Endothelial cell of umbilical vein (primary cell): Measurements from ENCODE around the gene ARNT2. TPM values are rescaled to one million over a fixed set of nuclear protein-coding genes. Genes with fewer than 3 reads are reported as not detected.

ENCODE experiments used
- BruUV-seq: library from RNA; stranded (reverse); fragments of 400-500 nt; replicated peaks from 2 replicates; lab custom pipeline; 2021; lab: Mats Ljungman, UMichigan
- CTCF ChIA-PET: fragments of 300-600, 350-600 bp; sonication (Branson Sonifier 250); formaldehyde crosslinking; loops from one replicate; lab custom pipeline; 2021; ENCODE audit warnings: antibody characterized with exemption, inconsistent platforms; lab: Charles Lee
- POLR2A ChIA-PET: fragments of 300-600, 350-600 bp; sonication (Branson Sonifier 250); formaldehyde crosslinking; loops from one replicate; lab custom pipeline; 2021; ENCODE audit warnings: antibody characterized with exemption, inconsistent platforms; lab: Charles Lee
- DNase-seq: peaks from one replicate; pipeline ENCODE4 v3.0.0-alpha.2; 2011; ENCODE audit warnings: low read depth, low spot score
- FAIRE-seq: peaks from 2 replicates; lab custom pipeline; 2011; peaks lifted over from hg19 to GRCh38; lab: Jason Lieb, UNC
- H2AFZ ChIP-seq: 2 replicates; pipeline ENCODE4 v1.6.0; 2012; ENCODE audit warnings: low read depth, low read length, control low read depth, inconsistent platforms
- H3K27ac ChIP-seq: 2 replicates; pipeline ENCODE4 v1.5.1; 2011; ENCODE audit warnings: low read depth, mild to moderate bottlenecking, control low read depth, low read length, moderate library complexity; ENCODE audit not compliant: insufficient read depth
- H3K27me3 ChIP-seq, 2 experiments: 2 replicates each; pipeline versions ENCODE4 v1.6.0 to v1.6.1; 2011; ENCODE audit warnings: low read length in 2 of 2, mixed read lengths in 1 of 2; ENCODE audit not compliant: control insufficient read depth in 2 of 2, insufficient read depth in 2 of 2
- H3K36me3 ChIP-seq, 2 experiments: 2 replicates in 1 of 2; 3 replicates in 1 of 2; pipeline ENCODE4 v1.5.1; 2011; ENCODE audit warnings: low read length in 2 of 2, mild to moderate bottlenecking in 1 of 2, moderate library complexity in 1 of 2; ENCODE audit not compliant: control insufficient read depth in 2 of 2, insufficient read depth in 2 of 2; ENCODE audit errors: extremely low read depth in 1 of 2
- H3K4me1 ChIP-seq: 3 replicates; pipeline ENCODE4 v1.5.1; 2011; ENCODE audit warnings: mild to moderate bottlenecking, low read length; ENCODE audit not compliant: control insufficient read depth, insufficient read depth; ENCODE audit errors: extremely low read depth
- H3K4me2 ChIP-seq: 2 replicates; pipeline ENCODE4 v1.6.1; 2011; ENCODE audit warnings: low read length, control low read depth, mixed read lengths; ENCODE audit not compliant: insufficient read depth
- H3K4me3 ChIP-seq, 3 experiments: fragments of 200-600 bp in 1 of 3; sonication (generic), shearing (Covaris generic) in 1 of 3; replicated peaks in 1 of 3; 2 replicates each; pipeline ENCODE4 v1.5.1; 2011 to 2016; ENCODE audit warnings: control low read depth in 3 of 3, low read length in 3 of 3, mild to moderate bottlenecking in 2 of 3, inconsistent platforms in 1 of 3, low read depth in 1 of 3, moderate library complexity in 1 of 3; ENCODE audit not compliant: insufficient read depth in 1 of 3
- H3K79me2 ChIP-seq: 2 replicates; pipeline ENCODE4 v1.6.0; 2012; ENCODE audit warnings: low read length, inconsistent platforms; ENCODE audit not compliant: control insufficient read depth, insufficient read depth
- H3K9ac ChIP-seq: replicated peaks from 2 replicates; pipeline ENCODE3; 2011; ENCODE audit warnings: low read length, control low read depth; ENCODE audit not compliant: insufficient read depth; ENCODE audit errors: extremely low read depth
- H3K9me1 ChIP-seq: replicated peaks from 3 replicates; pipeline ENCODE4 v1.6.0; 2011; ENCODE audit warnings: mild to moderate bottlenecking, low read length; ENCODE audit not compliant: control insufficient read depth, insufficient read depth; ENCODE audit errors: extremely low read depth
- H3K9me3 ChIP-seq: replicated peaks from 2 replicates; pipeline ENCODE4 v1.5.1; 2012; ENCODE audit warnings: low read length, inconsistent platforms; ENCODE audit not compliant: control insufficient read depth, insufficient read depth
- H4K20me1 ChIP-seq: replicated peaks from 2 replicates; pipeline ENCODE3; 2011; ENCODE audit warnings: mild to moderate bottlenecking, low read length; ENCODE audit not compliant: control insufficient read depth, insufficient read depth; ENCODE audit errors: extremely low read depth
- CTCF ChIP-seq, 2 donors: IDR thresholded peaks; 1 replicate in 1 of 2; 2 replicates in 1 of 2; pipeline ENCODE4 v1.5.1; 2011; ENCODE audit warnings: low read length in 2 of 2, mild to moderate bottlenecking in 2 of 2, moderate library complexity in 2 of 2, control low read depth in 1 of 2, inconsistent platforms in 1 of 2, low read depth in 1 of 2; ENCODE audit not compliant: insufficient read depth in 1 of 2; ENCODE audit errors: extremely low read depth in 1 of 2
- EZH2 ChIP-seq: IDR thresholded peaks from 2 replicates; pipeline ENCODE4 v1.6.1; 2012; ENCODE audit warnings: borderline replicate concordance, low read depth, mild to moderate bottlenecking, moderate library complexity, low read length, inconsistent platforms; ENCODE audit not compliant: severe bottlenecking
- FOS ChIP-seq: IDR thresholded peaks from 2 replicates; pipeline ENCODE4 v1.6.1; 2011; ENCODE audit warnings: mild to moderate bottlenecking, low read length, moderate library complexity, borderline replicate concordance; ENCODE audit not compliant: insufficient read depth
- GATA2 ChIP-seq: IDR thresholded peaks from 2 replicates; pipeline ENCODE4 v1.7.0; 2011; ENCODE audit warnings: low read depth, mild to moderate bottlenecking, moderate library complexity, mixed read lengths, low read length; ENCODE audit not compliant: insufficient read length, insufficient read depth
- JUN ChIP-seq: IDR thresholded peaks from 2 replicates; pipeline ENCODE4 v1.6.1; 2011; ENCODE audit warnings: borderline replicate concordance, low read depth; ENCODE audit not compliant: insufficient read length, insufficient read depth
- MAX ChIP-seq: IDR thresholded peaks from 2 replicates; pipeline ENCODE4 v1.6.1; 2011; ENCODE audit not compliant: insufficient read depth, insufficient read length
- MYC ChIP-seq: IDR thresholded peaks from one replicate; pipeline ENCODE4 v1.6.1; 2011; ENCODE audit warnings: mild to moderate bottlenecking, low read depth, low read length
- POLR2A ChIP-seq: IDR thresholded peaks from 2 replicates; pipeline ENCODE4 v1.6.1; 2012; ENCODE audit warnings: low read depth, mild to moderate bottlenecking, control low read depth, low read length
- POLR2AphosphoS5 ChIP-seq: IDR thresholded peaks from 2 replicates; pipeline ENCODE4 v1.6.1; 2012; ENCODE audit warnings: low read depth, mild to moderate bottlenecking, control low read depth, low read length, moderate library complexity; ENCODE audit not compliant: insufficient read depth
- dilution Hi-C: fragments of 300-500 bp; cut with MboI; formaldehyde crosslinking; loops from one replicate; pipeline ENCODE4 v1.15.0; 2019; ENCODE audit warnings: low sequenced_read_pairs; ENCODE audit not compliant: extremely low pct_ligation_motif_present
- intact Hi-C: fragments of 100-400 bp; cut with micrococcal nuclease; formaldehyde crosslinking; loops from one replicate; pipeline ENCODE4 v1.10.0; 2022
- polyA plus RNA-seq, 4 experiments: library from polyadenylated mRNA; depleted of rRNA in 3 of 4; stranded (reverse) in 3 of 4; unstranded in 1 of 4; fragments of >200 nt; gene quantifications; 2 replicates each; pipeline versions ENCODE4 v1.2.1 to v1.2.3, GENCODE V29; 2011 to 2012; ENCODE audit warnings: missing spikeins in 1 of 4
- total RNA-seq: library from RNA; stranded (reverse); gene quantifications from 2 replicates; pipeline ENCODE4 v1.2.3, GENCODE V29; 2021

ARNT2 gene
- total and polyA plus RNA-seq, 2 donors (not counting 3 experiments of a cell fraction or from before 2014, with no cell fraction given), result 0.03 to 0.20 TPM

- no peak overlapping the region for H2AFZ ChIP-seq
- ChIA-PET POLR2A (no interaction called here), CTCF (no interaction called here)
- no peaks in the 10 kb centered on the region for H4K20me1 ChIP-seq
- no peak overlapping the region for H3K27ac ChIP-seq
- H3K4me1 ChIP-seq, result no peaks in the 10 kb centered on the region
- no peaks in the 10 kb centered on the region for H3K9me1 ChIP-seq
- no peak for DNase-seq
- intact Hi-C loops, result no loop called here
- no peak overlapping the region for H3K4me2 ChIP-seq
- dilution Hi-C loops, result no loop called here
- no peaks in the 10 kb centered on the region for H3K27me3 ChIP-seq
- H3K79me2 ChIP-seq, result no peaks in the 10 kb centered on the region
- BruUV-seq, result no TSS peak
- FAIRE-seq, result no peak
- no peaks in the 10 kb centered on the region for H3K9me3 ChIP-seq
- TF ChIP-seq JUN (no peak), POLR2A (no peak), EZH2 (no peak), GATA2 (no peak), MYC (no peak), CTCF (IDR thresholded peaks at IDR 0.05; ENCODE audit: extremely low read depth in 1 of 2, insufficient read depth in 1 of 2, low read depth in 1 of 2, low read length in 2 of 2) (no peak), FOS (no peak), POLR2AphosphoS5 (no peak), MAX (no peak)
- H3K9ac ChIP-seq, result no peak overlapping the region
- H3K4me3 ChIP-seq, result no peak overlapping the region
- no peaks in the 10 kb centered on the region for H3K36me3 ChIP-seq
Measured at GRCh38 chr15:80514071-80514780, 110.0 kb downstream of the ARNT2 start.
